ENCODE measurements around the gene DOCK8.

The DOCK8 gene

GRCh38 chr9:431701-432100 lies 217.0 kb downstream of the DOCK8 start:
- no peak for DNase-seq (ENCODE audit: low spot score)
- H3K36me3 Mint-ChIP-seq (ENCODE audit: low read depth), result peaks cover 72% of the 10 kb centered on the region
- no peaks in the 10 kb centered on the region for H3K9me3 Mint-ChIP-seq
- H3K4me3 Mint-ChIP-seq, result no peak overlapping the region
- no peak overlapping the region for H3K27ac Mint-ChIP-seq
- no peaks in the 10 kb centered on the region for H3K27me3 Mint-ChIP-seq (ENCODE audit: low read depth)
- no peaks in the 10 kb centered on the region for H3K4me1 Mint-ChIP-seq (ENCODE audit: low read depth)

- Mint-ChIP-seq H3K4me1 (ENCODE audit: low read depth) (no peaks in the 10 kb centered on the region), H3K27ac (no peak overlapping the region), H3K9me3 (no peaks in the 10 kb centered on the region), H3K4me3 (no peak overlapping the region), H3K27me3 (ENCODE audit: low read depth) (no peaks in the 10 kb centered on the region), H3K36me3 (ENCODE audit: low read depth) (peaks cover 82% of the 10 kb centered on the region)
- no peak for DNase-seq (ENCODE audit: low spot score)
Measured at GRCh38 chr9:436482-436881, 221.8 kb downstream of the DOCK8 start.

- H3K4me1 Mint-ChIP-seq (ENCODE audit: low read depth), result no peaks in the 10 kb centered on the region
- H3K9me3 Mint-ChIP-seq, result no peaks in the 10 kb centered on the region
- no peaks in the 10 kb centered on the region for H3K27me3 Mint-ChIP-seq (ENCODE audit: low read depth)
- DNase-seq (ENCODE audit: low spot score), result no peak
- H3K27ac Mint-ChIP-seq, result no peak overlapping the region
- H3K4me3 Mint-ChIP-seq, result no peak overlapping the region
- peaks cover 83% of the 10 kb centered on the region for H3K36me3 Mint-ChIP-seq (ENCODE audit: low read depth)
Measured at GRCh38 chr9:437066-437465, 222.4 kb downstream of the DOCK8 start.

GRCh38 chr9:437574-438001 lies 222.9 kb downstream of the DOCK8 start:
- DNase-seq (ENCODE audit: low spot score), result no peak
- Mint-ChIP-seq H3K27ac (no peak overlapping the region), H3K4me1 (ENCODE audit: low read depth) (no peaks in the 10 kb centered on the region), H3K4me3 (no peak overlapping the region), H3K27me3 (ENCODE audit: low read depth) (no peaks in the 10 kb centered on the region), H3K36me3 (ENCODE audit: low read depth) (peaks cover 84% of the 10 kb centered on the region), H3K9me3 (no peaks in the 10 kb centered on the region)

GRCh38 chr9:438066-438465 lies 223.4 kb downstream of the DOCK8 start:
- Mint-ChIP-seq H3K27me3 (ENCODE audit: low read depth) (no peaks in the 10 kb centered on the region), H3K4me1 (ENCODE audit: low read depth) (no peaks in the 10 kb centered on the region), H3K9me3 (no peaks in the 10 kb centered on the region), H3K27ac (no peak overlapping the region), H3K4me3 (no peak overlapping the region), H3K36me3 (ENCODE audit: low read depth) (peaks cover 83% of the 10 kb centered on the region)
- DNase-seq (ENCODE audit: low spot score), result no peak

GRCh38 chr9:438961-439768 lies 224.5 kb downstream of the DOCK8 start:
- Mint-ChIP-seq H3K4me3 (no peak overlapping the region), H3K9me3 (no peaks in the 10 kb centered on the region), H3K4me1 (ENCODE audit: low read depth) (peaks cover 2% of the 10 kb centered on the region), H3K27me3 (ENCODE audit: low read depth) (no peaks in the 10 kb centered on the region), H3K36me3 (ENCODE audit: low read depth) (peaks cover 83% of the 10 kb centered on the region), H3K27ac (peak overlapping the region; percentile 15)
- no peak for DNase-seq (ENCODE audit: low spot score)

- no peak overlapping the region for H3K4me3 Mint-ChIP-seq
- no peaks in the 10 kb centered on the region for H3K27me3 Mint-ChIP-seq (ENCODE audit: low read depth)
- H3K4me1 Mint-ChIP-seq (ENCODE audit: low read depth), result peaks cover 14% of the 10 kb centered on the region
- DNase-seq (ENCODE audit: low spot score), result no peak
- no peaks in the 10 kb centered on the region for H3K9me3 Mint-ChIP-seq
- peak overlapping the region; percentile 43 for H3K27ac Mint-ChIP-seq
- peaks cover 85% of the 10 kb centered on the region for H3K36me3 Mint-ChIP-seq (ENCODE audit: low read depth)
Measured at GRCh38 chr9:441126-441525, 226.5 kb downstream of the DOCK8 start.

GRCh38 chr9:444528-444927 lies 229.9 kb downstream of the DOCK8 start:
- Mint-ChIP-seq H3K9me3 (no peaks in the 10 kb centered on the region), H3K4me3 (no peak overlapping the region), H3K36me3 (ENCODE audit: low read depth) (peaks cover 84% of the 10 kb centered on the region), H3K27ac (no peak overlapping the region), H3K4me1 (ENCODE audit: low read depth) (peaks cover 35% of the 10 kb centered on the region), H3K27me3 (ENCODE audit: low read depth) (no peaks in the 10 kb centered on the region)
- no peak for DNase-seq (ENCODE audit: low spot score)

- DNase-seq (ENCODE audit: low spot score), result no peak
- Mint-ChIP-seq H3K9me3 (no peaks in the 10 kb centered on the region), H3K27me3 (ENCODE audit: low read depth) (no peaks in the 10 kb centered on the region), H3K36me3 (ENCODE audit: low read depth) (peaks cover 87% of the 10 kb centered on the region), H3K27ac (peak overlapping the region; percentile 80), H3K4me1 (ENCODE audit: low read depth) (peaks cover 35% of the 10 kb centered on the region), H3K4me3 (no peak overlapping the region)
Measured at GRCh38 chr9:445033-445432, 230.4 kb downstream of the DOCK8 start.

GRCh38 chr9:446074-446699 lies 231.5 kb downstream of the DOCK8 start:
- peaks cover 85% of the 10 kb centered on the region for H3K36me3 Mint-ChIP-seq (ENCODE audit: low read depth)
- no peaks in the 10 kb centered on the region for H3K9me3 Mint-ChIP-seq
- peaks cover 35% of the 10 kb centered on the region for H3K4me1 Mint-ChIP-seq (ENCODE audit: low read depth)
- H3K27ac Mint-ChIP-seq, result peak overlapping the region; percentile 80
- no peak for DNase-seq (ENCODE audit: low spot score)
- H3K27me3 Mint-ChIP-seq (ENCODE audit: low read depth), result no peaks in the 10 kb centered on the region
- peak overlapping the region; percentile 15 for H3K4me3 Mint-ChIP-seq

GRCh38 chr9:447230-448025 lies 232.8 kb downstream of the DOCK8 start:
- H3K4me3 Mint-ChIP-seq, result peak overlapping the region; percentile 63
- peak; percentile 74 for DNase-seq (ENCODE audit: low spot score)
- H3K36me3 Mint-ChIP-seq (ENCODE audit: low read depth), result peaks cover 82% of the 10 kb centered on the region
- no peaks in the 10 kb centered on the region for H3K27me3 Mint-ChIP-seq (ENCODE audit: low read depth)
- no peaks in the 10 kb centered on the region for H3K9me3 Mint-ChIP-seq
- peak overlapping the region; percentile 91 for H3K27ac Mint-ChIP-seq
- peaks cover 35% of the 10 kb centered on the region for H3K4me1 Mint-ChIP-seq (ENCODE audit: low read depth)

GRCh38 chr9:450057-450456 lies 235.4 kb downstream of the DOCK8 start:
- peaks cover 79% of the 10 kb centered on the region for H3K36me3 Mint-ChIP-seq (ENCODE audit: low read depth)

GRCh38 chr9:450561-450960 lies 235.9 kb downstream of the DOCK8 start:
- Mint-ChIP-seq H3K36me3 (ENCODE audit: low read depth) (peaks cover 74% of the 10 kb centered on the region), H3K4me1 (ENCODE audit: low read depth) (peaks cover 26% of the 10 kb centered on the region), H3K4me3 (no peak overlapping the region), H3K27me3 (ENCODE audit: low read depth) (no peaks in the 10 kb centered on the region), H3K9me3 (no peaks in the 10 kb centered on the region), H3K27ac (no peak overlapping the region)
- DNase-seq (ENCODE audit: low spot score), result no peak

More at GRCh38 chr9:450057-450456, 235.4 kb downstream of the DOCK8 start:
- Mint-ChIP-seq H3K4me1 (ENCODE audit: low read depth) (peaks cover 31% of the 10 kb centered on the region), H3K27ac (no peak overlapping the region), H3K27me3 (ENCODE audit: low read depth) (no peaks in the 10 kb centered on the region), H3K9me3 (no peaks in the 10 kb centered on the region), H3K4me3 (no peak overlapping the region)
- DNase-seq (ENCODE audit: low spot score), result no peak

GRCh38 chr9:453832-454231 lies 239.2 kb downstream of the DOCK8 start:
- Mint-ChIP-seq H3K36me3 (ENCODE audit: low read depth) (peaks cover 75% of the 10 kb centered on the region), H3K27me3 (ENCODE audit: low read depth) (no peaks in the 10 kb centered on the region), H3K9me3 (no peaks in the 10 kb centered on the region), H3K4me1 (ENCODE audit: low read depth) (peaks cover 10% of the 10 kb centered on the region), H3K4me3 (no peak overlapping the region), H3K27ac (no peak overlapping the region)
- DNase-seq (ENCODE audit: low spot score), result no peak

Measured in T-helper 2 cell treated with Interferon-gamma antibody and Interleukin-4, amounts not matched to agents 5 μg/mL and 100 μg/mL, for 36 hours (primary cell).